ENCODE data around the gene LRP2.

GRCh38 chr2:169324581-169325260 lies 37.6 kb downstream of the LRP2 start:
- TF ChIP-seq POLR2A (IDR thresholded peaks at IDR 0.05) (no peak), CTCF (IDR thresholded peaks at IDR 0.05) (no peak)
